ENCODE results near the gene DYRK2. TPM values are rescaled to one million over a fixed set of nuclear protein-coding genes. Genes with fewer than 3 reads are reported as not detected.

The DYRK2 gene
- total RNA-seq, 1 experiment from 2014 or later, result 28.6 TPM

- Histone ChIP-seq H3K9me3 (ENCODE audit: low read depth, low read length, poor library complexity, severe bottlenecking) (no peaks in the 10 kb centered on the region), H3K4me1 (ENCODE audit: insufficient read depth, low read length, poor library complexity, severe bottlenecking) (peaks cover 16% of the 10 kb centered on the region), H3K27ac (ENCODE audit: low read depth, low read length, poor library complexity, severe bottlenecking) (no peak overlapping the region), H3K27me3 (replicated peaks; ENCODE audit: insufficient read depth, low read depth, low read length, poor library complexity) (no peaks in the 10 kb centered on the region), H3K36me3 (ENCODE audit: insufficient read depth, low read length, poor library complexity, severe bottlenecking) (peaks cover 24% of the 10 kb centered on the region), H3K4me3 (ENCODE audit: low read depth, low read length, poor library complexity, severe bottlenecking) (no peak overlapping the region)
- BruUV-seq (replicated peaks), result no TSS peak
- TF ChIP-seq EZH2 (IDR thresholded peaks at IDR 0.05; ENCODE audit: borderline replicate concordance, low read depth, low read length, poor library complexity, severe bottlenecking), result no peak
- TF ChIP-seq CTCF (conservative IDR thresholded peaks at IDR 0.05; ENCODE audit: low read depth, low read length), result no peak
- intact Hi-C loops (cut with micrococcal nuclease; ENCODE audit: unreplicated experiment), result loop anchor here (10.0 kb wide), 1 partner anchor 286 kb away; no protein-coding TSS in a partner anchor
- ChIA-PET CTCF (no interaction called here), POLR2A (ENCODE audit: low non-redundant PET) (no interaction called here)
- no peak for DNase-seq (ENCODE audit: low spot score)
Observed at GRCh38 chr12:67659292-67659691, 10.7 kb downstream of the DYRK2 start.

GRCh38 chr12:67661311-67662021, 12.9 kb downstream of the DYRK2 start:
- CTCF ChIA-PET, result no interaction called here

GRCh38 chr12:67662910-67663538, 14.5 kb downstream of the DYRK2 start:
- POLR2A ChIA-PET (ENCODE audit: low non-redundant PET), result no interaction called here
- Histone ChIP-seq H3K36me3 (ENCODE audit: insufficient read depth, low read length, poor library complexity, severe bottlenecking) (peaks cover 13% of the 10 kb centered on the region), H3K27ac (ENCODE audit: low read depth, low read length, poor library complexity, severe bottlenecking) (no peak overlapping the region), H3K27me3 (replicated peaks; ENCODE audit: insufficient read depth, low read depth, low read length, poor library complexity) (no peaks in the 10 kb centered on the region), H3K4me1 (ENCODE audit: insufficient read depth, low read length, poor library complexity, severe bottlenecking) (peaks cover 16% of the 10 kb centered on the region), H3K9me3 (ENCODE audit: low read depth, low read length, poor library complexity, severe bottlenecking) (no peaks in the 10 kb centered on the region), H3K4me3 (ENCODE audit: low read depth, low read length, poor library complexity, severe bottlenecking) (no peak overlapping the region)
- DNase-seq (ENCODE audit: low spot score), result no peak
- CTCF ChIA-PET, result no interaction called here
- BruUV-seq (replicated peaks), result no TSS peak
- TF ChIP-seq CTCF (conservative IDR thresholded peaks at IDR 0.05; ENCODE audit: low read depth, low read length), result no peak
- no peak for TF ChIP-seq EZH2 (IDR thresholded peaks at IDR 0.05; ENCODE audit: borderline replicate concordance, low read depth, low read length, poor library complexity, severe bottlenecking)
- intact Hi-C loops (cut with micrococcal nuclease; ENCODE audit: unreplicated experiment), result no loop called here

More at GRCh38 chr12:67661311-67662021, 12.9 kb downstream of the DYRK2 start:
- no peaks in the 10 kb centered on the region for H3K27me3 ChIP-seq (replicated peaks; ENCODE audit: insufficient read depth, low read depth, low read length, poor library complexity)
- intact Hi-C loops (cut with micrococcal nuclease; ENCODE audit: unreplicated experiment), result no loop called here
- no peak for TF ChIP-seq EZH2 (IDR thresholded peaks at IDR 0.05; ENCODE audit: borderline replicate concordance, low read depth, low read length, poor library complexity, severe bottlenecking)
- no peak for TF ChIP-seq CTCF (conservative IDR thresholded peaks at IDR 0.05; ENCODE audit: low read depth, low read length)
- POLR2A ChIA-PET (ENCODE audit: low non-redundant PET), result no interaction called here
- no peak overlapping the region for H3K4me3 ChIP-seq (ENCODE audit: low read depth, low read length, poor library complexity, severe bottlenecking)
- BruUV-seq (replicated peaks), result no TSS peak
- H3K4me1 ChIP-seq (ENCODE audit: insufficient read depth, low read length, poor library complexity, severe bottlenecking), result peaks cover 16% of the 10 kb centered on the region
- H3K9me3 ChIP-seq (ENCODE audit: low read depth, low read length, poor library complexity, severe bottlenecking), result no peaks in the 10 kb centered on the region
- no peak overlapping the region for H3K27ac ChIP-seq (ENCODE audit: low read depth, low read length, poor library complexity, severe bottlenecking)
- H3K36me3 ChIP-seq (ENCODE audit: insufficient read depth, low read length, poor library complexity, severe bottlenecking), result peaks cover 24% of the 10 kb centered on the region
- DNase-seq (ENCODE audit: low spot score), result peak; percentile 85
